Iris pigment epithelial cell (primary cell): Measurements from ENCODE around the gene ZDHHC23.

Experiments
- DNase-seq: peaks from one replicate; pipeline ENCODE4 v3.0.0-alpha.2; 2011; ENCODE audit warnings: low read depth

ZDHHC23 gene

GRCh38 chr3:114005481-114005880 lies 57.7 kb downstream of the ZDHHC23 start:
- DNase-seq, result no peak

GRCh38 chr3:114011059-114011797 lies 63.4 kb downstream of the ZDHHC23 start:
- DNase-seq, result no peak
